ENCODE data around the gene CMIP.

- TF ChIP-seq CTCF (IDR thresholded peaks at IDR 0.05; ENCODE audit: poor library complexity, severe bottlenecking) = no peak
- TF ChIP-seq EZH2 (IDR thresholded peaks at IDR 0.05; ENCODE audit: borderline replicate concordance, insufficient read depth, low read length, poor library complexity, severe bottlenecking) = no peak
- no peak for TF ChIP-seq TAF1 (IDR thresholded peaks at IDR 0.05; ENCODE audit: low read depth)
- no peak for TF ChIP-seq RAD21 (conservative IDR thresholded peaks at IDR 0.05)
- TF ChIP-seq EP300 (conservative IDR thresholded peaks at IDR 0.05; ENCODE audit: poor library complexity, severe bottlenecking) = no peak
- no peak for TF ChIP-seq SMC3 (conservative IDR thresholded peaks at IDR 0.05; ENCODE audit: poor library complexity)
- TF ChIP-seq POLR2AphosphoS5 (IDR thresholded peaks at IDR 0.05) = no peak
Measured at GRCh38 chr16:81752225-81752875, 307.7 kb downstream of the CMIP start.
